NCI-H526 treated with DMSO at 0.1 percent for 48 hours (cell line): ENCODE data around the gene MORC2.

Experiments
- DNase-seq: peaks from one replicate; lab custom pipeline; 2025; lab: John Stamatoyannopoulos, UW

Gene MORC2

GRCh38 chr22:30889268-30889995 is 79.1 kb downstream of the MORC2 start:
- DNase-seq, result no peak

DNA sequence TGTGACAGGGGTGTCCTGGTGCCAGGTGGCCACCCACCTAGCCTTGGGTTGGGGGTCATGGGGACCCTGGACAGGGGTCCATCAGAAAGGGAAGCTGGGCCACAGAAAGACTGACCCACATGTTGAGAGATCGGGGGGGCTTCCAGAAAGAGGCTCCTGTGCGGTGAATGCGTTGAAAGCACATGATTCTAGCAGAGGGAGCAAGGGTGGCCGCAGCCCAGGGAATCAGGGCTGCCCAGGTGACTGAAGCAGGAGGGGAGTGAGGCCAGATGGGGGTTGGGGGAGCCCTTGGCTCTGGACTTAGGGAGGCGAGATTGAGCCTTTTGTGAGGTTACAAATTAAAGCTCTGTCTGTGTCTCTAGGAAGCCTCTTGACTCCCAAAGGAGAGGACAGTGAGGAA is 80.7 kb downstream of the MORC2 start:
- no peak for DNase-seq

GRCh38 chr22:30887453-30887852 is 81.1 kb downstream of the MORC2 start:
- no peak for DNase-seq

- DNase-seq, result no peak
Observed at GRCh38 chr22:30885591-30885990, 83.0 kb downstream of the MORC2 start.

- no peak for DNase-seq
Observed at GRCh38 chr22:30885001-30885366, 83.6 kb downstream of the MORC2 start.

DNA sequence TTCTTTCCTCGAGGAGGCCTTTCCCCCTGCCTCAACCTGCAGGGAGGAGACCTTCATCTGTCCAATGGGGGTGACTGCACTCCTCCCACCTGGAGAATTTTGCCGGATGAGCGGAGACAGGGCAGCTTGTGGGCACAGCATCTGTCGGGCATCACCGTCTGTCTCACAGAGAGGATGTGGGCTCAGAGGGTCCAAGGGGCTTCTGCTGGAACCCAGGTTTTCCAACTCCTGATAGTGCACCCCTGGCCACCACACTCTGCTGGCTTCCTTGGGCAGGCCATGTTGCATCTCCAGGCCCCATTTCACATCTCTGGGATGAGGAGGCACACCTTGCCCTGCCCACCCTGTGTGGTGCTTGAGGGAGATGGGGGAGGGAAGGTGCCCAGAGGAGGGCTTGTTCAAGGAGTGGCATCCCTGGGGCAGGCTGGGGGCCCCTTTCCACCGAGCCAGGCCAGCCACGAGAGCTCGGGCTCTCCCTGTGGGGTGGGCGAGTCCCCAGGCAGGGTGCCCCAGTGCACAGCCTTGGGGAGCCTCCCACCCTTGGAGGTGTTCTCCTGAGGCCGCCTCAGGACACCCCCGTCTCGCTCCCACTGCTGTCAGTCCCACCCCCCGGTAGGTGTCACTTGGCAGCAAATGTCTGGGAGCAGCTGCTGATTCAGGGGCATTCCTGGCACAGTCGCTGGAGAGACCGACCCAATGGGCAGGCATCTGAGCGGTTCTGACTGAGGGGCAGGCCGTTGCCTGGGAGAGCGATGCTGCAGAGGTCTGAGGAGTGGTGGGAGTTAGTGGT is 84.2 kb downstream of the MORC2 start:
- DNase-seq, result no peak

GRCh38 chr22:30883586-30884145 is 84.9 kb downstream of the MORC2 start:
- DNase-seq, result no peak

DNA sequence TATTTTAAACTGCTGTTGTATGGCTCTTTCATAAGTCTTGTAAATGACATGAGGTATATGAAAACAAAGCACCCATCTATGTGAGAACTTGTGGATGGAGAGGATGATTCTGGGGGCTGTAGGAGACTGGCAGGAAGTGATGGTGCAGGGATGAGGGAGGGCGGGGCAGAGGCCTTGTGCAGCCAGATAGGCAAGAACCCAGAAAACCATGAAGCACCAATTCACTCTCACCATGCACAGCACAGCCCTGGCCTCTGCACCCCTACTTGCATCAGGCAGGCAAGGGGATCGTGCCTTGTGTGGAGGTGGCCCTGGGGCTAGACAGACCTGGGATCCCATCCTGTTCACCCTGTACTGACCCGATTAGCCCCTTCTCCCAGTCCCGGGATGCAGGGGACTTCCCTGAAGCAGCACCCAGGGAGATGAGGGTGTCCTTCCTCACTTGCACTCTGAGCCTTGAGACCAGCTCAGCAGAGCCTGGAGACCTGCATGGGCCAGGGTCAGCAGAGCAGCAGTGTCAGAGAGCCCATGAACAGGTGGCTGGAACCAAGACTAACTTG is 85.5 kb downstream of the MORC2 start:
- no peak for DNase-seq

GRCh38 chr22:30882184-30882717 is 86.3 kb downstream of the MORC2 start:
- no peak for DNase-seq

DNA sequence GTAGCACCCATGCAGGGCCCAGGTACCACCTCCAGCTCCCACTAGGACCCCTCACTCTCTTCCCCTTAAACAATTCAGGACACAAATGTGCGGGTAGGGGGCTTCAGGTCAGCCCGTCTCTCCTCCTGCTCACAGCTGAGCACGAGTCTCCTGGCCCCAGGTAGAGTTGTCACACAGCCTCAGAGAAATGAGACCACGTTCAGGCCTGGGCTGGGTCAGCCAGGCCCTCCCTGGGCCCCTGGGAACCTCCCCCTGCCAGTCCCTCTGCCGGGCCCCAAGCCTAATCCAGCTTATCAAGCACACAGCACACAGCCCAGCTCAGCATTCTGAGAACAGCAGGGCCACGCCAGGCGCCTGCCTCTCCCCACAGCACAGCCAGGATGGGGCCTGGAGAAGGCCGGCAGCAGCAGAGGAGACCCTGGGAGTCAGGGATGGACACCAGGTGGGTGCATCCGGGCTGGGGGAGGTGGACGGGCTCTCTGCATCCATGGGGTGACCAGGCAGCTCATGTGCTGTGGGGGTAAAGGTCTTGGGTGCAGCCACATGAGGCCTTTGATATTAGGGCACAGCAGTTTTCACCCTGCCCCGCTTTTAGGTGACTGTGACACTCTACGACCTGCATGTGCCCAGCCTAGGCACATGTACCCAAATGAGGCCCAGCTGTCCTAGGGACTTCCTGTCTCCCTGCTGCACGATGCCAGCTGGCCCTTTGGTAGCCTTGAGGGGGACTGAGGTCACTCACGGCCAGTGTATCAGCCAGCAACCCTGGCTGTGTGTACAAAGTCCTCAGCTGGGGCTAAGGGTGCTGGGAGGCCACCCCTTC is 87.0 kb downstream of the MORC2 start:
- no peak for DNase-seq

DNA sequence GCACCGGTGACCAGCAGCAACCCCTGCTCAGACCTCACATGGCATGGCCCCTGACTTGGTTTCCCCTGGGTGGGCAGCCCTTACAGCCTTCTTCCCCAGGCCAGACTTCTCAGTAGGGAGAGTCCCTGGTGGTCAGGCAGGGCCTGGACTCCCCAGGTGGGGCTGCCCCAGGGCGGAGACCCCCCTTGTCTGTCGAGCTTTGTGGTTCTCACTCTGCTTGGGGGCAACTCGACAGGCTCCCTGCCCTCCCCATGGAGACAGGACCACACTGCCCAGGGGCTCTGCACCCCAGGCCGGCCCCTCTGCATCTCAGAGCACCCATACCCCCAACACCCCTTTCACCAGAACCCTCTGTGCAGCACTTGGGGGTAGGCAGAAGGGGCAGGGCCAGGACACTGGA is 87.7 kb downstream of the MORC2 start:
- DNase-seq, result no peak

GRCh38 chr22:30880181-30880601 is 88.4 kb downstream of the MORC2 start:
- no peak for DNase-seq

- no peak for DNase-seq
Observed at GRCh38 chr22:30879415-30879797, 89.2 kb downstream of the MORC2 start.

DNA sequence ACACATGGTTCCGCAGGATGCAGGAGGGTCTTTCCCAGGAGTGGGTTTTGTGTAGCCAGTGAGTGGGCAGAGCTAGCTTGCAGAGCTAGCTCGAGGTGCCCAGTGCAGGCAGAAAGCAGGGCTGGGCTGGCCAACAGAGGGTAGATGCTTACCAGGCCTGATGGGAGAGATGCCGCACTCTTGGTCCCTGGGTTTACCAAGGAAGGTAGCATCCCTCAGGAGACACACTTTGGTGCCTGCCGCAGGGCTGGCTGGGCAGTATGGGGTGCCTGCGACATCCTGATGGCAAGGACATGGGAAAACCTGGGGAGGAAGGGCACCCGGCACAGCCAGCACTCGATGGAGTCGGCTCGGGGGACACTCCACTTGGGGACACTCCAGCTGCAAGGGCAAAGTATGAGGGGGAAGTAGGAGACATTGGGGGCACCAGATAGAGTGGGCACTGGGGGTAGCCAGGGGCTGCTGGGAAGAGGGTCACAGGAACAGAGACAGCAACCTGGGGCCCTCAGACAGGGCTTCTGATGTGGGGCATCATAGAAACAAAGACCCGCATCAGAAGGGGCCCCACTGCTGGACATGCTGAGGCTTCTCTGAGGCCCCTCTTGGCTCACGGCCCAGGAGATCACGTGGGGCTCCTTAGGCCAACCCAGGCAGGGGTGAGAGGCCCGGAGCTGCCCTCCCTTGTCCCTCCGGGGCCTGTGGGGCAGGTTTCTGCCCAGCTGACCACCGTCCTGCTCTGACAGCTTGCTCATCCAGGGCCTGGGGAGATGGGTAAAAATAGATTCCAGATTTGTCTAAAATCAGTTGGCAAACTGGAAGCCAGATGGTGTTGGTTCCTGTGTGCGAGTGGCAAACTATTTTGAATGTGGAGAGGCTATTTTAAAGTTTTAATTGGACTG is 89.8 kb downstream of the MORC2 start:
- no peak for DNase-seq

DNA sequence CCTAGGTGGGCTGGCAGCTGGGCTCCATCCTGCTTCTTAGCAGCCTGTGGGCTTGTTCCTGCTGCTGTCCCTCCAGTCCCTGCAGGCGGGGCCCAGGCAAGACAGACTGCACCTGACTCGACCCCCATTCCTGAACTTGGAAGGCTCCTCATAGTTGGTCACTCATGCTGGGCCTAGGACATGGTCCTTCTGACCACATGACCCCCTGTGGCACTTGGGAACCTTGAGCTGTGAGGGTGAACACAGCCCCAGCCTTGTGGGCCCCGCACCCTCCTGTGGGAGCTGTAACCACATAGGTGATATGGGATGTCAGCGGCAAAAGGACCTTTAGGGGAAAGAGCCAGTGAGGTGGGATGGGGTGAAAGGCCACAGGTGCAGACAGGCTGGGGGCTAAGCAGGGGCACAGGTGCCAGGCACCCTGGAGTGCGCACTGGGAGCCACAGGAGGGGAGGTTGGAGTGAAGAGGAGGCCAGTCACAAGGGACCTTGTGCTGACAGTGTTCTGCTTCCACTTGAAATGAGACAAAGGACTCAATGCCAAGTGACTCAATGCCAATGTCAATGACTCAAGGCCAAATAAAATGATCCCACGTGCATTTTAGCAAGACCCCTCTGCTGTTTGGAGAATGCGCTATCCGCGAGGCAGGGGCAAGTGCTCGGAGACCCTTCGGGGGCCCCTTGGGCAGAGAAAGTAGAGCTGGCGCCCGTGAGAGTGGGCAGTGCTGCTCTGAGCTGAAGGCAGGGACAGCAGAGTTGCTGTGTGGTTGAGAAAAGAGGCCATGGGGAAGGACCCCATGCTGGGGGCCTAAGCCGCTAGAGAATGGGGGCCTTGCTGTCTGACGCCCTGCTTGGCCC is 90.7 kb downstream of the MORC2 start:
- no peak for DNase-seq

DNA sequence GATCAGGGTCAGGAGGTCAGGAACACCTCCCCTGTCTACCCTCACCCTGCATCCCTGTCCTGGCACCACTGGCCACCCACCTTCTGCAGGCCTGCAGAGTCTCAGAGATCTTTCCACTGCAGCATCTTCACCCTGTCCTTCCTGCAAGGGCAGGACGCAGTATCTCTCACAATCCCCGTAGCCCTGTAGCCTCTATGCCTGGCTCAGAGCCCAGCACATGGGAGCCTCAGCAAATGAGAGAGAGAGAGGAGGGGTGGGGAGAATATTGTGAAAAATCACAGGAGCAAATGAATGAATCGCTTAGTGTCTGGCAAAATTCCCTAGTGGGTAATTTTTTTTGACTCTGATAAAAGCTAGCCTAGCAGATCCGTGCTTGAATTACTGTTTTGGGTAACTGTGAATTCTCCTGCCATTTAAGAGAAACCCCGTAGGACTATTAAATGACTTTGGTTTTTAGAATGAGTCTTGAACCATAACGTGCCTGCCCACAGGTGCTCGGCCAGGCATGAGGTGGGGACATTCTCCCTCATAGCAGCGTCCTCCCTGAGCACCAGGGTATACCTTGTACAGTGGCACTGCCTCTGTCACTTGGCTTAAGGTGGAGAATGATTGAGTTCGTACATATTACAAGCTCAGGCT is 91.5 kb downstream of the MORC2 start:
- DNase-seq, result no peak

DNA sequence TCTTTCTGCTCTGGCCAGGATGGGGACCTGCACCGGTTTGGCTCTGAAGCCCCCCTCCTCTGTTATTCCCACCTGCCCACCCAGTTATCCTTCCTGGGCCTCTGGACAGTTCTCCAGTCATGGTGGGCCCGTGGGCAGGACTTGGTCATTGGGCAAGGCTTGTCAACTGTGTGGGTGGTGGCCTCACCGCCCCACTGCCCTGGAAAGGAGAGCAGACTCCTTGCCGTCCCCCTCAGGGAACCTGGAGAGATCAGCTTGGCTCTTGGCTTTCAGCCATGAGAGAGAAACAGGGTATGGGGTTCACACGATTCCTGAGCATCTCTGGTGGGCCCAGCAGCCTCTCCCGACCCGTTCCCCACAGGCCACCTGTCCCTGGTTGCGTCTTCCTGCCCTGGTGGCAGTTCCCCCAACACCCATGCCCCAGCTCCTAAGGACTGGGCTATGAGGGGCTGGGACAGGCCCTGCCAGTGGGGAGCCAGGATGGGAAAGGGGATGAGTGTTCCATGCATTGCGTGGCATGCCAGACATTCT is 92.3 kb downstream of the MORC2 start:
- no peak for DNase-seq

DNA sequence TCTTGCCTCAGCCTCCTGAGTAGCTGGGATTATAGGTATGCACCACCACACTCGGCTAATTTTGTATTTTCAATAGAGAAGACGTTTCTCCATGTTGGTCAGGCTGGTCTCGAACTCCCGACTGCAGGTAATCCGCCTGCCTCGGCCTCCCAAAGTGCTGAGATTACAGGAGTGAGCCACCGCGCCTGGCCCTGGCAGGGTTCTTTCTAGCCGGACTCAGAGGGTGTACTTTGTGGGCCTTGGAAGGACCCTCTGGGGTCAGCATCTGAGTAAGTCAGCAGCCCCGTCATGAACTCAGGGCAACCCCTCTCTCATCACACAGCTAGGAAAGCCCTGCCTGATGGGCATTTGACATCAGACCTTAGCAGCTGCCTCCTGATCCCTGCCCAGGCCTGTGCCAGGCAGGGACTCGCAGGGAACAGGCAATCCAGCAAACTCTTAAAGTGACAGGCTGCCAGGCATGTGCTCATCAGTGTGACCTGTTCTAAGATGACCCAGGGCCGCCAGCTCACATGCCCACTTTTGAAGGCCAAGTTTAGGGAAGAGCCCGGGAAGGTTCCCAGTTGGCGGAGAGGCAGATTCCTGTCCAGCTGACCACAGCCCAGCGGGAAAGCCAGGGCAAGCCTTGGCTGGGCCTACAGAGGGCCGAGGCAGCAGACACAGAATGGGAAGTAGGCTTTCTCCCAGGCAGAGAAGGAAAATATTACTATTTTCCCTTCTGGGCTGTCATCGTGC is 92.9 kb downstream of the MORC2 start:
- no peak for DNase-seq
